HL-60 (cell line): ENCODE measurements around the gene RAD50.

Source experiments
- CTCF ChIP-seq: IDR thresholded peaks from one replicate; pipeline ENCODE4 v1.5.1; 2011; ENCODE audit warnings: low read length, control low read depth, inconsistent platforms; ENCODE audit not compliant: insufficient read depth
- GABPA ChIP-seq: IDR thresholded peaks from 2 replicates; pipeline ENCODE4 v1.6.1; 2012; ENCODE audit warnings: low read depth
- POLR2AphosphoS5 ChIP-seq: IDR thresholded peaks from 2 replicates; pipeline ENCODE4 v1.6.1; 2012; ENCODE audit warnings: low read depth
- REST ChIP-seq: IDR thresholded peaks from 2 replicates; pipeline ENCODE4 v1.6.1; 2012; ENCODE audit warnings: low read depth; ENCODE audit not compliant: insufficient replicate concordance
- SPI1 ChIP-seq: IDR thresholded peaks from 2 replicates; pipeline ENCODE4 v1.6.1; 2012; ENCODE audit warnings: low read depth, mild to moderate bottlenecking, borderline replicate concordance

GRCh38 chr5:132661231-132662003, 104.6 kb downstream of the RAD50 start:
- TF ChIP-seq POLR2AphosphoS5: no peak
- TF ChIP-seq CTCF: no peak
- no peak for TF ChIP-seq REST
- no peak for TF ChIP-seq GABPA
- TF ChIP-seq SPI1: no peak
